HEK293T (cell line): ENCODE measurements around the gene FGD5.

Experiments
- CTCF ChIA-PET: fragments of 350-600 bp; formaldehyde crosslinking; extraction: SDS; loops from one replicate; lab custom pipeline; 2021; ENCODE audit warnings: antibody characterized with exemption, inconsistent platforms; lab: Yijun Ruan, JAX
- POLR2A ChIA-PET: fragments of 350-600 bp; formaldehyde crosslinking; extraction: SDS; loops from one replicate; lab custom pipeline; 2020; ENCODE audit warnings: antibody characterized with exemption, inconsistent platforms; lab: Yijun Ruan, JAX
- DNase-seq: peaks from one replicate; pipeline ENCODE4 v3.0.0; 2012; ENCODE audit warnings: mixed read lengths; ENCODE audit errors: extremely low spot score
- ARNT ChIP-seq: fragments of 450-650 bp; IDR thresholded peaks from 2 replicates; pipeline ENCODE4 v1.6.1; 2017; ENCODE audit warnings: mild to moderate bottlenecking
- BHLHE40 ChIP-seq: fragments of 450-650 bp; IDR thresholded peaks from 2 replicates; pipeline ENCODE4 v1.6.1; 2016; ENCODE audit warnings: mild to moderate bottlenecking, moderate library complexity, borderline replicate concordance
- CTBP1 ChIP-seq: fragments of 450-650 bp; IDR thresholded peaks from 2 replicates; pipeline ENCODE4 v1.6.1; 2016; ENCODE audit warnings: borderline replicate concordance
- ELF4 ChIP-seq: fragments of 450-650 bp; IDR thresholded peaks from 2 replicates; pipeline ENCODE4 v1.6.1; 2017; ENCODE audit warnings: antibody characterized with exemption
- FOXA1 ChIP-seq: fragments of 450-650 bp; IDR thresholded peaks from 2 replicates; pipeline ENCODE4 v1.6.1; 2016; ENCODE audit warnings: mild to moderate bottlenecking
- FOXK2 ChIP-seq: fragments of 450-650 bp; IDR thresholded peaks from 2 replicates; pipeline ENCODE4 v1.6.1; 2016; ENCODE audit warnings: mild to moderate bottlenecking
- FOXM1 ChIP-seq: fragments of 450-650 bp; IDR thresholded peaks from 2 replicates; pipeline ENCODE4 v1.6.1; 2017; ENCODE audit warnings: mild to moderate bottlenecking, borderline replicate concordance
- HDGF ChIP-seq: fragments of 450-650 bp; IDR thresholded peaks from 2 replicates; pipeline ENCODE4 v1.6.1; 2017; ENCODE audit warnings: antibody characterized with exemption, borderline replicate concordance
- L3MBTL2 ChIP-seq: fragments of 450-650 bp; conservative IDR thresholded peaks from 2 replicates; pipeline ENCODE4 v1.6.1; 2016; ENCODE audit warnings: mild to moderate bottlenecking
- LEF1 ChIP-seq: fragments of 450-650 bp; IDR thresholded peaks from 2 replicates; pipeline ENCODE4 v1.6.1; 2017; ENCODE audit warnings: mild to moderate bottlenecking, borderline replicate concordance
- NFRKB ChIP-seq: fragments of 450-650 bp; IDR thresholded peaks from 2 replicates; pipeline ENCODE4 v1.6.1; 2016; ENCODE audit warnings: mild to moderate bottlenecking, moderate library complexity
- SP1 ChIP-seq: fragments of 450-650 bp; IDR thresholded peaks from 2 replicates; pipeline ENCODE4 v1.6.1; 2017
- SUZ12 ChIP-seq: fragments of 450-650 bp; IDR thresholded peaks from 2 replicates; pipeline ENCODE4 v1.6.1; 2016; ENCODE audit warnings: mild to moderate bottlenecking
- TARDBP ChIP-seq: fragments of 450-650 bp; IDR thresholded peaks from 2 replicates; pipeline ENCODE4 v1.6.1; 2016
- ZNF384 ChIP-seq: fragments of 450-650 bp; IDR thresholded peaks from 2 replicates; pipeline ENCODE4 v1.6.1; 2016
- TF ChIP-seq, protein P1 (sequence below): fragments of 450-650 bp; IDR thresholded peaks from 2 replicates; pipeline ENCODE4 v1.6.1; 2016

The FGD5 gene

DNA sequence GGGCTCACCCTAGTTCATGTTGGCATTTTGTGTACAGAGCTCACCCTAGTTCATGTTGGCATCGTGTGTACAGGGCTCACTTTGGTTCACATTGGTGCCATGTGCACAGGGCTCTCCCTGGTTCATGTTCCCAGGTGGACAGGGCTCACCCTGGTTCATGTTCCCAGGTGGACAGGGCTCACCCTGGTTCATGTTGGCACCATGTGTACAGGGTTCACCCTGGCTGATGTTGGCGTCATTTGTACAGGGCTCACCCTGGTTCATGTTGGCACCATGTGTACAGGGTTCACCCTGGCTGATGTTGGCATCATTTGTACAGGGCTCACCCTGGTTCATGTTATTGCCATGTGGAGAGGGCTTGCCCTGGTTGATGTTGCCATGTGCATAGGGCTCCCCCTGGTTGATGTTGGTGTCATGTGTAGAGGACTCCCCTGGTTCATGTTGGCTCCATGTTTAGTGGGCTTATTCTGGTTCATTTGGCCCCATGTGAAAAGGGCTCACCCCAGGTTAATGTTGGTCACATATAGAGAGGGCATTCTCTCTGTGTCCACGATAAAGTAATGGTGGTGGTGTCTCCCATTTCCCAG is 97.0 kb downstream of the FGD5 start:
- DNase-seq: no peak

DNA sequence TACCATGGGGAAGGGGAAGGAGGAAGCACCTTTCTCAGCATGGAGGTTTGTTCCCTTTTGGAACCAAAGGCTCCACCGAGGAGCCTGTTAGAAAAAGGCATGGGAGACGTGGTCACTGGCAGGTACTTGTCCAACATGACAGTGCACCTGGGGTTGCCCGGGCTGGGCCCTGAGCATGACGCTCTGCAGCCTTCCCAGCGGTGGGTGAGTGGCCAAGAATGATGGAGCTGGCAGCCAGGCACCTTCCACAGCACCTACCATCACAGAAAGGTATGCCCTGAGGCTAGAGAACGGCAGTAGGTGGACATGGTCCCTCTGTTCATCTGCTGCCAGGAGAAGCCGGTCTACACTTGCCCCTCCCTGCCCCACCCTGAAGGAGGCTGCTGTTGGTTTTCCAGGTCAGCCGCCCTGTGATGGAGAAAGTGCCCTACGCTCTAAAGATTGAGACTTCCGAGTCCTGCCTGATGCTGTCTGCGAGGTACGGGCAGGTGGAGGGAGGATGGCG is 99.6 kb downstream of the FGD5 start:
- no peak for DNase-seq
- TF ChIP-seq ARNT (no peak), BHLHE40 (no peak), L3MBTL2 (no peak), LEF1 (no peak), TARDBP (no peak), FOXA1 (no peak), NFRKB (no peak), HDGF (no peak), CTBP1 (no peak)
- ChIA-PET CTCF (no interaction called here), POLR2A (no interaction called here)

More for the DNA sequence above, 97.0 kb downstream of the FGD5 start:
- ChIA-PET POLR2A (no interaction called here), CTCF (interaction anchor here (0.9 to 1.0 kb wide), 2 partner anchors 135 to 293 kb away, joined by 3 read pairs; no protein-coding TSS in a partner anchor)
- TF ChIP-seq L3MBTL2: no peak
- no peak for TF ChIP-seq SP1
- TF ChIP-seq ZNF384: no peak
- no peak for TF ChIP-seq ARNT
- TF ChIP-seq NFRKB: no peak
- TF ChIP-seq HDGF: no peak
- no peak for TF ChIP-seq TARDBP
- TF ChIP-seq, protein P1, sequence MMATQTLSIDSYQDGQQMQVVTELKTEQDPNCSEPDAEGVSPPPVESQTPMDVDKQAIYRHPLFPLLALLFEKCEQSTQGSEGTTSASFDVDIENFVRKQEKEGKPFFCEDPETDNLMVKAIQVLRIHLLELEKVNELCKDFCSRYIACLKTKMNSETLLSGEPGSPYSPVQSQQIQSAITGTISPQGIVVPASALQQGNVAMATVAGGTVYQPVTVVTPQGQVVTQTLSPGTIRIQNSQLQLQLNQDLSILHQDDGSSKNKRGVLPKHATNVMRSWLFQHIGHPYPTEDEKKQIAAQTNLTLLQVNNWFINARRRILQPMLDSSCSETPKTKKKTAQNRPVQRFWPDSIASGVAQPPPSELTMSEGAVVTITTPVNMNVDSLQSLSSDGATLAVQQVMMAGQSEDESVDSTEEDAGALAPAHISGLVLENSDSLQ: no peak
- TF ChIP-seq BHLHE40: no peak
- TF ChIP-seq ELF4: no peak
- no peak for TF ChIP-seq FOXK2
- no peak for TF ChIP-seq FOXM1
- no peak for TF ChIP-seq FOXA1
- no peak for TF ChIP-seq SUZ12
- TF ChIP-seq CTBP1: no peak
- TF ChIP-seq LEF1: no peak

DNA sequence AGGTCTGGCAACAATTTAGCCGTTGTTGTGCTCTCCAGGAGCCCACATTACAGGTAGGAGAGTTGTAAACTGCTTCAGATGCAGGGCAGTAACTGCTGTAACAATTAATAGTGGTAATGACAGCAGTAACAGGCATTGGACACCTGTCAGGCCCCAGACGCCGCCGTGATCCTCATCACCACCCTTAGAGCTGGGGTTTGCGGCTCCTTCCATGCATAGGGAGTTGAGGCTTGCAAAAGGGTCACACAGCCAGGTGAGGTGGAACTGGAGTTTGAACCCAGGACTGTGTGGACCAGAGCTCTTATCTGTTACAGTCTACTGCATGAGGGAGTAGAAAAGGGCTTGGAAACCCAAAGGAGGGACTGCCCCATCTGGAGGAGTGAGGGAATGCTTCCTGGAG is 101.8 kb downstream of the FGD5 start:
- DNase-seq: no peak
- ChIA-PET POLR2A (no interaction called here), CTCF (interaction anchor here (0.7 to 1.8 kb wide), 6 partner anchors 128 to 412 kb away, joined by 4 to 12 read pairs (median 5); partner anchors contain the start of gene CCDC174)
- TF ChIP-seq NFRKB: no peak
- no peak for TF ChIP-seq ARNT
- no peak for TF ChIP-seq FOXM1
- no peak for TF ChIP-seq HDGF
- no peak for TF ChIP-seq LEF1
- no peak for TF ChIP-seq CTBP1
- no peak for TF ChIP-seq L3MBTL2
- no peak for TF ChIP-seq FOXK2
- TF ChIP-seq ELF4: no peak
- TF ChIP-seq ZNF384: no peak
- TF ChIP-seq, protein P1: no peak
- TF ChIP-seq FOXA1: no peak
- no peak for TF ChIP-seq BHLHE40
- TF ChIP-seq SUZ12: no peak
- TF ChIP-seq SP1: no peak
- no peak for TF ChIP-seq TARDBP

DNA sequence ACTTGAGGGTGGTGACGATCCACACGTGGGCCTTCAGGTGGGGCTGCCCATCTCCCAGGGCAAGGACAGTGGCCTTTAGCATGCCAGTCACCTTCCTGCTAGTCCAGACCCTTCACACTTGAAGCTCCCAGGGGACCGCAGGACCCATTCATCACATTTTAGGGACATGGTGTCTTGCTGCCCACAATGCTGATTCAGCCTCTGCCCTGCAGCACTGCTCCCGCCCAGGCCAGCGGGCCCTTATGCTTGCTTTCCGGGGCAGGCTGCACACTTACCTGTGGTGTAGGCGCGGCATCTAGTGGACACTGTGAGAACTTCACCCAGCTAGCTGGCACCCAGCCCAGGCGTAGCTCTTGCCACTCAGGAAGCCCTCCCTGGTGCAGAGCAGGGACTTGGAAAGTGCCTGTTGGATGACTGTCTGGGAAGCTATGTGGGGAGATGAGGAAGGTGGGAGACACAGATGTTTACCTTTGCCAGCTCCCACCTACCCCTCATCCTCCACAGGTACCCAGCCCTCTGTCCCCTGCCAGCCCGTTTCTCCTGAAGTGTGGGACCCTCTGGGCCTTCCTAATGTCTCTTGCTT is 102.4 kb downstream of the FGD5 start:
- DNase-seq: peak; percentile 87
- TF ChIP-seq NFRKB: no peak
- TF ChIP-seq, protein P1: peak; percentile 33
- ChIA-PET POLR2A (no interaction called here), CTCF (interaction anchor here (0.7 to 1.8 kb wide), 10 partner anchors 9 to 412 kb away, joined by 3 to 12 read pairs (median 5); partner anchors contain the start of gene CCDC174)

DNA sequence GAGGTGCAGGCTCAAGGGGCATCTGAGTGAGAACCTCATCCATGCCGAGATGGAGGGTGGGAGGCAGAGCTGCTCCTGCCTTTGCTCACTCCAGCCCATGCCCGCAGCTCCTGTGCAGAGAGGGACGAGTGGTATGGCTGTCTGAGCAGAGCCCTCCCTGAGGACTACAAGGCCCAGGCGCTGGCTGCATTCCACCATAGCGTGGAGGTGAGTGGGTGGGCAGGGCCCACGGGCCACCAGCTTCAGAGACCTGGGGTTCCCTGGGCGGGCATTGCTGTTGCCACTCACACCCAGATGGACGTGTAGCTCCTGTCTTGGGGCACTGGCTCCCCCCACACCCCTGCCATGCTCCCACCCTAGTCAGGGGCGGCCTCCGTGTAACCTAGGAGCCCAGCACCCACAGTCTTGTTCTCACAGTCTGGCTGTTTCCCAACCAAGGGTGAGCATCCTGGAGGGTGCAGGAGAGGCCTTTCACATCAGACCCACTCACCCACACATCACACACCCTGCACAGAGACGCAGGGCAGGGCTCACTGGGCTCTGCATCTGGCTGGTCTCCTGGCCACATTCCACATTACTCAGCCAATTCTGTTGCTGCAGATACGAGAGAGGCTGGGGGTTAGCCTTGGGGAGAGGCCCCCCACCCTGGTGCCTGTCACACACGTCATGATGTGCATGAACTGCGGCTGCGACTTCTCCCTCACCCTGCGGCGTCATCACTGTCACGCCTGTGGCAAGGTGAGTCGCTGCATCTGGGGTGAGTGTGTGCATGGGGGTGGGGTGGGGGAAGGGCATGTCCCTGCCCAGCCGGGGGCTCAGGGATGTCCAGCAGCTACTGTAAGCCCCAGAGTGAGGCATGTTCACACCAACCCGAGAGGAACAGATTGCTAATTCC is 103.3 kb downstream of the FGD5 start:
- CTCF ChIA-PET: interaction anchor here (0.8 to 1.8 kb wide), 10 partner anchors 9 to 413 kb away, joined by 3 to 12 read pairs (median 5); partner anchors contain the start of gene CCDC174
- POLR2A ChIA-PET: no interaction called here
- DNase-seq: no peak
- TF ChIP-seq L3MBTL2 (no peak), ELF4 (no peak), SUZ12 (no peak), FOXM1 (no peak), FOXA1 (no peak)
